NCI-H748 (cell line): Measurements from ENCODE around the gene CLDN12.
"Not testable (repeated sequence)": the region's sequence is repeated elsewhere in the genome, so short reads cannot be mapped to it uniquely, and the experiment has no call there.

Experiments
- DNase-seq: peaks from one replicate; lab custom pipeline; 2025; ENCODE audit not compliant: unreplicated experiment; lab: John Stamatoyannopoulos, UW

CLDN12 gene

GRCh38 chr7:90432752-90433151 is 29.5 kb downstream of the CLDN12 start:
- DNase-seq, result no peak

GRCh38 chr7:90433221-90433620 is 30.0 kb downstream of the CLDN12 start:
- no peak for DNase-seq

GRCh38 chr7:90445633-90446032 is 42.4 kb downstream of the CLDN12 start:
- DNase-seq, result no peak

- DNase-seq, result no peak
Measured at GRCh38 chr7:90446137-90446899, 43.1 kb downstream of the CLDN12 start.

GRCh38 chr7:90453259-90453891 is 50.1 kb downstream of the CLDN12 start:
- DNase-seq, result no peak

- DNase-seq, result no peak
Measured at GRCh38 chr7:90453931-90454330, 50.7 kb downstream of the CLDN12 start.

GRCh38 chr7:90455163-90456030 is 52.1 kb downstream of the CLDN12 start:
- peak; percentile 57 for DNase-seq

GRCh38 chr7:90458104-90458503 is 54.8 kb downstream of the CLDN12 start:
- DNase-seq, result no peak

- DNase-seq, result no peak
Measured at GRCh38 chr7:90459888-90460287, 56.6 kb downstream of the CLDN12 start.

GRCh38 chr7:90461219-90461618 is 58.0 kb downstream of the CLDN12 start:
- DNase-seq, result no peak

- not testable (repeated sequence) for DNase-seq
Measured at GRCh38 chr7:90463151-90463628, 59.9 kb downstream of the CLDN12 start.
